Stimulated activated CD4-positive, alpha-beta T cell treated with anti-CD3 and anti-CD28 coated beads, Interleukin-2, amount 100 ng/mL, for 48 hours (primary cell): Measurements from ENCODE around the gene OCA2.

Experiments used
- DNase-seq, 2 donors: peaks; one replicate each; pipeline ENCODE4 v3.0.0-alpha.2; 2020

OCA2 gene

GRCh38 chr15:28101983-28102441 is 2.9 kb upstream of the OCA2 start:
- DNase-seq: no peak

DNA sequence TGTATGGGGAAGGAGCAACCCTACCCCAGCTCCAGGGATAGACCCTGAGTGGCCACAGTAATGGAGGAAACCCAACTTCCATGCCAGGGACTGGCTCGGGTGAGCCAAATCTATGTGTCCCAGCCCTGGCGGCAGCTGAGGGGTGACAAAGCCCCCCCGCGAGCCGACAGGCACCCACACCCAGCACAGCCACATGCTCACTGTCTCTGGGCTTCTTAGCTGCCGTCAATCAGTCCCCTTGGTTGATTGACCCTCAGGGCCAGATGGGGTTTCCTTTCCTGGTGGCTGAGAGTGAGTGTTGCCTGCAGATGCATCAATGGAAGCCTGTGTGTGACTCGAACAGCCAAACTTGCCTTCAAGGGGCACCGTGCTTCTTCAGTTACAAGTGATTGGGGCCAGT is 2.1 kb upstream of the OCA2 start:
- DNase-seq: no peak

- DNase-seq: no peak
Measured at GRCh38 chr15:28100516-28101195, 1.5 kb upstream of the OCA2 start.

GRCh38 chr15:28099555-28100140 is 533 bp upstream of the OCA2 start:
- no peak for DNase-seq

DNA sequence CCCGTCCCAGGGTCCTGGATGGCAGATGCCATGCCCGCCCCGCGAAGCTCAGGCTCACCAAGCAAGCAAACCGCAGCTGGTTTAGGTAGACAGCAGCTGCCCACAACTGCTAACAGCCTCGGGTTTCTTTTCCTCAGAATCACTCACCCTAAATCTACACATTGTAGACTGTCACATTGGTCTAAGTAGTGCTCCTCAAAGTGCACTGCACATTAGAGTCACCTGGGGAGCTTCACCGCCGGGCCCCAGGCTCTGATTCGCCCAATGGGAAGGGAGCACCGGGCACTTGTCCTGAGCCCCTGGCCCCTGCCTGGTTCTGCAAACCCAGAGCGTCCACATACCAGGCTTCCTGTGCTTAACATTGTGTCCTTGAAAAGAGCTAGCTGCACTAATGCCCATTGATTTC is 752 bp downstream of the OCA2 start:
- no peak for DNase-seq

- no peak for DNase-seq
Measured at GRCh38 chr15:28097656-28098359, 1.3 kb downstream of the OCA2 start.

DNA sequence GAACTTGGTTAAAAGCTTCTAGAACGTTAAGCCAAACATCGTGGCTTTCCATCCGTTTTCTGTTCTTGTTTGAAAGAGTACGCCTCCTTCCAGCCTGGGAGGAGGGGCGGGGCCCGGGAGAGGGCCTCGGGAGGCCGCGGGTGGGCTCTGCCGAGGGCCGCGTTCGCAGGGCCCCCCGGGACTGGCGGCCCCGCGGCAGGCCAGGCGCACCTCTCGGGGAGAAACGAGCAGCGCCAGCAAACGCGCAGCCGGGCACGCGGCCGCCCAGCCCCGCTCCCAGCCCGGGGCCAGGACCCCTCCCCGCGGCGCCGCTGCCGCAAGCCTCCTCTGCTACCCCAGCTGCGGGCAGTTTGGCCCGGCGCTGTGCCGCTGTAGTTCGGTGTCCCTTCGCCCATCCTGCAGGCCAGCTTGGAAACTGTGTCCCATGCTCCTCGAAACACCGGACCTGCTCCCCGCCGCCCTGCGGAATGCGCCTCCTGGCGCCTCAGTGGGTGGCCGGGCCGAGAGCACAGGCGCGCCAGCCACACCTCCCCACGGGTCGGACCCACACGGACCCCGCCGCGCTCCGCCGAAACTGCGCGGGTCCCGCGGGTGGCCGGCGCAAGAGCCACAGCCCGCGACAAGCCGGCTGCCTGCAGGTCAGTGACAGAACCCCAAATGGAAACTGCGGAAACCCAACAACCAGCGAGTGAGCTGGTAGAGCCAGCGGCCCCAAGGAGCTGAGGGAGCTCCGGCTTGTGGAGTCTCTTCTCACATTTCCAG is 2.3 kb downstream of the OCA2 start:
- no peak for DNase-seq

- DNase-seq: no peak
Measured at GRCh38 chr15:28096411-28096669, 2.8 kb downstream of the OCA2 start.

DNA sequence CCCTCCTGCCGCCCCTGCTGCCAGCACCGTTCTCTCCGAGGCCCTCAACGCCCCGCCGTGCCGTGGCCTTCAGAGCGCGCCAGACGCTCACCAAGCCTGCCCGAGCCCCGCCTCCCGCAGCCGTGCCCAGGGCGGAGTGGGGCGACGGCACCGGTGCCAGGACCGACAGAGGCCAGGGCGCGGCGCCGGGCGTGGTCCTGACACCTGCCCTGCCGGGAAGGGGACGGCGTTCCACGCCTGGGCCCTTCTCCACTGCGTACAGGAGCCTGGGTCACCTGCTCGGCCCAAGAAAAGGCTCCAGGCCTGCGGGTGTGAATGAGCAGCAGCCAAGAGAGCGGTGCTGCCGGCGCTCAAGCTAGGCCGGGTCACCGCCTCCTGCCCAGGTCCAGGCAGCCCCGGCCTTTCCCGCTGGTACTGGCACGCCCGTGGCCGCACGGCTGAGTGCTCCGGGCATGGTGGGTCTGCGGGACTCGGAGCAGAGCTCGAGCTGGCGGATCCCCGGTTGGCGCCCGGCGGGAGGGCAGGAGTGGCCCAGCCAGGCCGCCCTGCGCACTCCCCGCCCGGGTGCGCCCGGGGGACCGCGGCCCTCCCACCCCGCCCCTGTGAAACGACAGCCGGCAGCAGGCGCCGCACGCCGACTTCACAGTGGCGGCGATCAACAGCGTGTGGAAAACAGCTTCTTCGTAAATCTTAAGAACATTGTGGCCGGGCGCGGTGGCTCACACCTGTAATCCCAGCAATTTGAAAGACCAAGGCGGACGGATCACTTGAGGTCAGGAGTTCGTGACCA is 4.2 kb downstream of the OCA2 start:
- DNase-seq: no peak

DNA sequence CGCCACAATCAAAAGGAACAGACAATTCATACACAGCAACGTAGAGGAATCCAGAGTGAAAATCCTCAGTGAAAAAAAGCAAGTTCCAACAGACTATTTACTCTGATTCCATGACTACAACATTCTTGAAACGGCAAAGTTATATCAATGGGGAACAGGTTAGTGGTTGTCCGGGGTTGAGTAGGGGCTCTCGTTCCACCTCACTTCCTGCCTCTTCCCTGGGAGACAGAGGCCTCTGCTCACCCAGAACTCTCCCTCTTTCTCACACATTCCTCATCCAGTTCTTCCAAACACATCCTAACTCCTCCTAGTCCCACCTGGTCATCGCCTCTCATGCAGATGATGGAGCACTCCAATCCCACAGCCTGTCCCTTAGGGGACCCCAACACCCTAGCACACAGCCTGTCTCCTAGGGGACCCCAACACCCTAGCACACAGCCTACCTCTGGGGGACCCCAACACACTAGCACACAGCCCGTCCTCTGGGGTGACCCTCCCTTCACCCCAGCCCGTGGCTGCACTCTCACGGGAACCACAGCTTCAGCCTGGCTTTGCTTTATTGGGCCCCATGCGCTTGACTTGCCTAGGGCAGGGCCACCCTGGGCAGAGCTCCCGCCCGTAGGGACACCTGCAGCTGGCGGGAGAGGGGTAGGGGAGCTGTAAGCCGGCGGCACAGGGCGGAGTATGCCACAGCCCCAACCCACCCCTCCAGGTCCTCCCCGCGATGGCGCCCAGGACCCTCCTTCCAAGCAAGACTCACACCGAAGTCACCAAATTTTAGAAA is 5.2 kb downstream of the OCA2 start:
- DNase-seq: no peak

DNA sequence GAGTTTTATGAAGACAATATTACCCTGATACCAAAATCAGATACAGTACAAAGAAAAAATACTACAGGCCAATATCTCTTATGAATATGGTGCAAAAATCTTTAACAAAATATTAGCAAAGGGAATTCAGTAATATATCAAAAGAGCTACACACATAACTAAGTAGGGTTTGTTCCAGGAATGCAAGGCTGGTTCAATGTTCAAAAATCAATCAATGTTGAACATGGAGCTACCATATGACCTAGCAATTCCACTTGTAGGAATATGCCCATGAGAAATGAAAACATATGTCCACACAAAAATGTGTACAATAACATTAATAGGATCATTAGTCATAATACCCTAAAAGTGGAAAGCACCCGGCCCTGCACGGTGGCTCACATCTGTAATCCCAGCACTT is 7.8 kb downstream of the OCA2 start:
- no peak for DNase-seq

DNA sequence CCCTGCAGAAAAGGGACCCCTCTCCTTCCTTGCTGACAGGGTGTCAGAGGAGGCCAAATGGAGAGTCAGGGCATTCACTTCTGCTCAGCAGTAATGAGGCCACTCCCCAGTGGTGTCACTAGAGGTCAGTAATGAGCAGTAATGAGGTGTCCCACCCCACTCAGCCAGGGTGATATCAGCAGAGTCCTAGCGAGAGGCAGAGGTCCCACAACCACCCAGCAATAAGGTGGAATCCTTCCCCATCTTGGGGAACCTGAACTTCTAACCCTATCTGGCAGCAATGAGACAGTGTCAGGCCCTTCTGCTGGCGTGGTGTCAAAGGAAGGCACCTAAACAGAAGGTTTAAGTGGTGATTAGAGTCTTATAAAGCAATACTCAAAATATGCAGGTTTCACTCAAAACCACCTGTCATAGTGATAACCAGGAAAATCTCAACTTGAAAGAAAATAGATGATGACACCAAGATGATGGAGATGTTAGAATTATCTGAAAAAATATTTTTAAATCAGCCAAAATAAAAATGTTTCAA is 12.9 kb downstream of the OCA2 start:
- no peak for DNase-seq

GRCh38 chr15:28085489-28086174 is 13.5 kb downstream of the OCA2 start:
- no peak for DNase-seq

GRCh38 chr15:28084547-28084946 is 14.6 kb downstream of the OCA2 start:
- DNase-seq: no peak

DNA sequence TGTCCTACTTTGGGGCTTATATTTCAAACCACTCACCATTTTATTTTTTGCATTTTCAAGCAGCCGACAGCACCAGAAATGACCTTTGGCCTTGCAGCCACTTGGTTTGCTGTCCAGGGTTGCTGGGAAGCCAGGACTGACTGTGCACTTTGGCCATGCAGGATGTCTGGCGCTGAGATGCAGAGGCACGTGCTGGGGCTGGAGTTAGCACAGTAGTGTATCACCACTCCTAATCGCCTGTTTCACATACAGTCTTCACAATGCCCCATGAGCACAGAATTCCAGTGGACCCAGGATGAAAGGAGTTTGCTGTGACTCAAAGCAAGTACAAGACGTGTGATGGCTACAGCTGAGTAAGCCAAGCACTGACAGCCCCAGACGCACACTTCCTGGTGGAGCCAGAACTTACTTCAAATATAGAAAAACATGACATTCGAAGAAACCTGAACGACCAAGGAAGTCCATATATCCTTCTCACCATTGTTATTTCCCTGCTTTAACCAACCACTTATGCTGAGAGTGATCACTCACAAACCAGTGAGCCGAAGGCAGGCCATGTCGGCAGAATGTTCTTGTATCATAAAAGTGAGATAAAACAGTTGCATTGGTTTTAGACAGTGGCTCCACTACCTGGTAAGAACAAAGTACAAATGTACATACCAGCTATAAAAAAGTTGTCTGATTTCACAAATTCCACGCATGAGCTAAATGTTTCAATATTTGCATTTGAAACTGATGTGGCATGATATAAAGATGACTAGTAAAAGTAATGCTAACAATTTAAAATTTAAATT is 16.0 kb downstream of the OCA2 start:
- DNase-seq: no peak

- DNase-seq: no peak
Measured at GRCh38 chr15:28081594-28081993, 17.5 kb downstream of the OCA2 start.

DNA sequence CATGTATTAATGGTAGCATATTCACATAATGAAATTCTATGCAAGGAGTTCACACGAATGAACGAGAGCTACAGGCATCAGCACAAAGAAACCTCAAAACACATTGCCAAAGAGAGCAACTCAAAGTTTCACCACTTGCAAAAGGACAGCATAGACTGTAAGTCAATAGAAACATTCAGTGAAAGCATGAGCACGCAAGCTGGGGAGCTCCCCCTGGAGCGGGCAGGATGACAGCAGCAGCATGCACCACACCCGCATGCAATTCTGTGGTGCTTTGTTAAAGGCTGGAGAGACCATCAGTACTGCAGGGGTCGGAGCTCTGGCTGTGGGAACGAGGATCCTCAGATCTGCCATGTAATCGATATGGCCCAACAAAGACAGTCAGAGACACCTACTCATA is 18.7 kb downstream of the OCA2 start:
- no peak for DNase-seq

DNA sequence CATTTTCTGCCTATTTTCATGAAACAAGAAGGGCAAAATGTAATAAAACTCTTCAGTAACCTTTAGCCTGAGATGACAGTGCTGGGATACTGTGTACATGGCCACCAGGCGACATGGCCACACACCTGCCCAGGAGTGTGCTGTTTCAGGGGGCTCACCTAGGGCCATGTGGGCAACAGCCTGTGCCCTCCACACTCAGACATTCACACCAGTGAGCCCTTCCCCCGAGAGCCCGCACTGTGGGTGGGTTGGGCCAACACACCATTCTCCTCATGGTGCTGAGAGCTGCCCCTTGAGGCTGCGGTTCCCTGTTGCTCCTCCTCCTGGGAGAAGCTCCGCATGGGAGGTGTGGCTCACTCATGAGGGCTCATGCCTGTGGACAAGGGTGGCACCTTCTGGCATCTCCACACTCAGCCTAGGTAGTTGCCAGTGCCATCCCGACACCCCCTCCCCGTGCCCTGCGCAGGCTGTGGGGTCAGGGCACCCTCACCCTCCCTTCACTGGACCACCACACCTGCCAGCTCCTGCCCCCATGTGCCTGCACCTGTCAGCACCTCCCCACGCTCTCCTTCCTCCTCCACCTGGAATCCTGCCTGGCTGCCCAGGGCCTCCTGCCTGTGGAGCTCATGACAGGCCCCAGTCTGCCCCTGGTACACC is 19.7 kb downstream of the OCA2 start:
- DNase-seq: no peak

DNA sequence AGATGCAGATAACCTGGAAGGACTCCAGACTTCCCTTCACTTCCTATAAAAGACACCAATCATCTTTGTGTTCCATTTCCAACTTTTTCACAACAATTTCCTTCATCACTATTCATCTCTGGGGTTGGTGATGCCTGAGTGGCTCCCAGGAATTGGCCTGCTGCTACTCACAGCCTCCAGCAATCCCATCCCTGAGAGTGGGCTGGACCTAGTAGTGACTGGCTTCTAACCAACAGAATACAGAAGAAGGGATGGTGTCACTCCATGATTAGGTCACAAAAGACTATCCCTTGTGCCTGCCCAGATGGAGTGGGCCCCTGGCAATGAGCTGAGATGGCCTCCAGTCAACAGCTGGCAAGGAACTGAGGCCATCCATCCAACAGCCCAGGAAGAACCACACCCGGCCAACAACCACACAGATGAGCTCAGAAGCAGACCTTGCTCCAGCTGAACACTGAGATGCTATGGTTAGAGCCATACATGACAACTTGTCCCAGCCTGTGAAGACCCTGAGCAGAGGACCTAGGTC is 20.9 kb downstream of the OCA2 start:
- DNase-seq: no peak

DNA sequence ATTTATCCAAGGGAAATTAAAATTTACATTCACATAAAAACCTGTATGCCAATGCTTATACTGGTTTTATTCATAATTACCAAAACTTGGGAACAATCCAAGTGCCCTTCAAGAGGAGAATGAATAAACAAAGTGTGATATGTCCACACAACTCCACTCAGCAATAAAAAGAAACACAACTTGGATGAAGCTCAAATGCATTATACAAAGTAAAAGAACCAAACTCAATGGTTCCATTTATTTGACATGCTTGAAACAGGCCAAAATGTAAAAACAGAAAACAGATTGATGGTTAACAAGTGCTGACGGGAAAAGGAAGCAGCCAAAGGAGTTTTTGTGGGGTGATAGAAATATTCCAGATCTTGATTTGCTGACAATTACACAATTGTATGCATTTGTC is 23.5 kb downstream of the OCA2 start:
- DNase-seq: no peak
